GM19467 (cell line): ENCODE measurements around the gene OR6C70.
"Not testable (repeated sequence)": the region's sequence is repeated elsewhere in the genome, so short reads cannot be mapped to it uniquely, and the experiment has no call there.

Experiments used
- ATAC-seq: cut with Tn5 transposase; IDR thresholded peaks from one replicate; pipeline ENCODE4 v1.9.1; 2021; ENCODE audit warnings: mild to moderate bottlenecking, moderate library complexity; ENCODE audit not compliant: unreplicated experiment

OR6C70 gene

GRCh38 chr12:55470088-55470829 lies at the start of gene OR6C70:
OR6C70 (minus strand) TSS chr12:55470138; CDS start chr12:55470138, 0 bp downstream.
- no peak for ATAC-seq

- no peak for ATAC-seq
These were observed 46.5 kb upstream of the OR6C70 start for GRCh38 chr12:55516391-55516790.

- no peak for ATAC-seq
These were observed 45.8 kb upstream of the OR6C70 start for GRCh38 chr12:55515696-55516095.

- ATAC-seq: no peak
These were observed 31.7 kb upstream of the OR6C70 start for GRCh38 chr12:55501601-55502000.

GRCh38 chr12:55499810-55500252 lies 29.9 kb upstream of the OR6C70 start:
- ATAC-seq: no peak

- no peak for ATAC-seq
These were observed 29.3 kb upstream of the OR6C70 start for GRCh38 chr12:55499231-55499630.

GRCh38 chr12:55495490-55495889 lies 25.6 kb upstream of the OR6C70 start:
- ATAC-seq: no peak

GRCh38 chr12:55492078-55492477 lies 22.1 kb upstream of the OR6C70 start, which contains the start of gene OR6C68:
OR6C68 (plus strand) TSS chr12:55492378; CDS start chr12:55492378, 0 bp downstream.
- no peak for ATAC-seq

GRCh38 chr12:55484284-55484683 lies 14.3 kb upstream of the OR6C70 start:
- not testable (repeated sequence) for ATAC-seq

- not testable (repeated sequence) for ATAC-seq
These were observed 9.2 kb upstream of the OR6C70 start for GRCh38 chr12:55479136-55479535.

GRCh38 chr12:55472264-55472663 lies 2.3 kb upstream of the OR6C70 start:
- no peak for ATAC-seq

- ATAC-seq: no peak
These were observed 647 bp downstream of the OR6C70 start for GRCh38 chr12:55469291-55469690.

- no peak for ATAC-seq
These were observed 2.1 kb downstream of the OR6C70 start for GRCh38 chr12:55467836-55468235.

GRCh38 chr12:55464926-55465325 lies 5.0 kb downstream of the OR6C70 start:
- not testable (repeated sequence) for ATAC-seq

- no peak for ATAC-seq
These were observed 21.1 kb downstream of the OR6C70 start for GRCh38 chr12:55448825-55449224.

GRCh38 chr12:55446326-55446725 lies 23.6 kb downstream of the OR6C70 start:
- no peak for ATAC-seq

- no peak for ATAC-seq
These were observed 24.6 kb downstream of the OR6C70 start for GRCh38 chr12:55445357-55445756.

GRCh38 chr12:55443776-55444175 lies 26.2 kb downstream of the OR6C70 start, which contains the start of gene OR6C2:
OR6C2 (plus strand) TSS chr12:55444076; CDS start chr12:55452214, 8,138 bp downstream.
- ATAC-seq: no peak

GRCh38 chr12:55441233-55441632 lies 28.7 kb downstream of the OR6C70 start:
- ATAC-seq: not testable (repeated sequence)

- no peak for ATAC-seq
These were observed 41.4 kb downstream of the OR6C70 start for GRCh38 chr12:55428331-55429243.

- no peak for ATAC-seq
These were observed 44.0 kb downstream of the OR6C70 start, which contains the start of gene OR6C76 for GRCh38 chr12:55425954-55426353. OR6C76 (plus strand) TSS chr12:55426254; CDS start chr12:55426254, 0 bp downstream.
